Right renal cortex interstitium (tissue), 3 donors: ENCODE data around the gene RUNX2. TPM values are rescaled to one million over a fixed set of nuclear protein-coding genes. Genes with fewer than 3 reads are reported as not detected.
A peak's percentile ranks its signal among the peaks of the same experiment; 100 is the strongest.
"Not testable (repeated sequence)": the region's sequence is repeated elsewhere in the genome, so short reads cannot be mapped to it uniquely, and the experiment has no call there.

Source experiments
- DNase-seq, 3 donors: peaks; one replicate each; pipeline ENCODE4 v3.0.0-alpha.2; 2013; ENCODE audit warnings: low read depth in 3 of 3, low spot score in 2 of 3
- polyA plus RNA-seq, 3 donors: library from polyadenylated mRNA; unstranded; fragments of 120-200 nt; gene quantifications; one replicate each; pipeline ENCODE4 v1.2.1, GENCODE V29; 2013; ENCODE audit not compliant: insufficient read length in 3 of 3

The RUNX2 gene
- polyA plus RNA-seq, 3 donors, result 2.0 to 3.1 (median 2.4) TPM

GRCh38 chr6:45658958-45659357, 330.8 kb downstream of the RUNX2 start:
- DNase-seq, result no peak

DNA sequence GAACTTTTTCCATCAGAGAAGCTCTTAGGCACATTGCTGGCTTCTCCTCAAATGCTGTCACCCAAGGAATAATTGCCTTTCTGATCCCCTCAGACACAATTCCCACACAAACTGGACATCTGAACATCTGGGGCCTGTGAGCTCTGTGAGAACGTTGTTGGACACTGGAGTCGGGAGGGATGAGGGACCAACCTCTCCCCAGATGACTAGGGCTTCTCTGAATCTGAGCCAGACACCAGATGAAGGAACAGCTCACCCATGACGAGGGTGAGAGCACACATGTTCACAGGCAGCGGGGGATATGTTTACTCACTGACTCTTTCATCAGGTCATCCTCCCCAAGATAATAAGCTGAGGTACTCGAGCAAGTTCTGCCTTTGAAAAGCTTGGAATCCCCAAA, 333.5 kb downstream of the RUNX2 start:
- no peak for DNase-seq

GRCh38 chr6:45663251-45664221, 335.4 kb downstream of the RUNX2 start:
- DNase-seq, result no peak

- no peak for DNase-seq
Measured at GRCh38 chr6:45664707-45665106, 336.6 kb downstream of the RUNX2 start.

DNA sequence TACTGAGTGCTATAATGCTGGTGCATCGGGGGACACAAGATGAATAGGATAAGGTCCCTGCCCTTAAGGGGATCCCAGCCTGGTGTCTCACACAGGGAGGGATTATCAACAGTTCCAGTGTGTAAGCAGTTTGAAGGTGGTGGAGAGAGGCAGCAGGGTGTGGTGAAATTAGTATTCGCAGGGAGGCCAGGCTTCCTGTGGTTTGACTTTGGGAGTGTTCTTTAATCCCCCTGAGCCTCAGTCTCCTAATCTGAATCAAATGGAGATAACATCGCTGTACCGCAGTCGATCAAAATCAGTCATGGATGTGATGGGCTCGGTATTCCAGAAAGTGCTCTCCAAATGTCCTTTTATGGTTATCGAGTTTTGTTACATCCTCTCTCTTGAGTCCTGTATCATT, 337.7 kb downstream of the RUNX2 start:
- no peak for DNase-seq

DNA sequence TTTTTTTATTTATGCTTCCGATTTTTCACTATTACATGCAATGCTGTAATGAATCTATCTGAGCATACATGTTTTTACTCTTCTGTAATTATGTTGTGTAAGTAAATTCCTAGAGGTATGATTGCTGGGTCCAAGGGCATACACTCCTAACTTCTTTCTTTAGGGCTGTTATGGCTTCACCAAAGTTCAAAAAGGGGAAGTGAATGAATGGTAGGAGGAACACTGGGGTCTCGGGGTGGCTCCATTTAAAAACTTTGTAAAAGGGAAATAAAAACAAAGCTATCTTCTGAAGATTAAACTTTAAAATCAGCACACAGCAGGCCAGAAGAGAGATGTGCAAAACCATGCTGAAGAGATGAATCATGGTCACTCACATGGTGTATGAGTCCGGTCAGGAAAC, 338.7 kb downstream of the RUNX2 start:
- DNase-seq, result no peak

GRCh38 chr6:45667300-45667699, 339.2 kb downstream of the RUNX2 start:
- no peak for DNase-seq

DNA sequence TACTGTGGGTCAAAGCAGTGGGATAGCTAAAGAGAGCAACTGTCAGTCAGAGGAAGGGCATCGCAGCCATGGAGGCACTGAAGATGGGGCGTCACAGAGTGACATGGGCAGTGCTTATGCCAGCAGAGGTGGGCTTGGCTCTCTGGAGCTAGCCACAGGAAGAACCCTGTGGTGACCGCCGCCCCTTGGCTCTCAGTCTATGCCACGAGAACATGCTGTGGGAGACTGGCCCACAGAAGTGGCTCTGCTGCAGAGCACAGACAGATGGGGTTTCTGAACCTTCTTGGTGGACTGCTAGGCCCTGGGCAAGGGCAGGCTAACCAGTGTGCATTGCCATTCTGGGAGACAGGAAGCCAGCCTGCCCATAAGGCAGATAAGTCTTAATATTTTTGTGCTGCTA, 339.6 kb downstream of the RUNX2 start:
- no peak for DNase-seq

DNA sequence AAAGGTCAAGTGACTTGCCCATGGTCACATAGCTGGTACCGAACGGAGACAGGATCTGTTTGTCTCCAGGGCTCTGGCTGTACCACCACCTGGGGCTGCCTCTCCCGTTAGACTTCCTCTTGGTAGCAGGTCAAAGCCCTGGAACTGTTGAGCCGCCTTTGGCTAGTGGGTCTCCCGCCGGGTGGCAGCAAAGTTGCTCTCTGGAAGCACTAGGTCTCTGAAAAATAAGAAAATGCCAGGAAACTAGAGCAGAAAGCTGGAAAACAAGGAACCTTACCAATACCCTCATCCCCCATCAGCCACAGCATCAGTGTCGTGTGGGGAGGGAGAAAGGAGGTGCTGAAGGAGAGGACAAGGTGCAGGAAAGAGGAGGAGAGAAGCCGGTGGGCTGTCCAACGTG, 340.6 kb downstream of the RUNX2 start:
- DNase-seq, result no peak

DNA sequence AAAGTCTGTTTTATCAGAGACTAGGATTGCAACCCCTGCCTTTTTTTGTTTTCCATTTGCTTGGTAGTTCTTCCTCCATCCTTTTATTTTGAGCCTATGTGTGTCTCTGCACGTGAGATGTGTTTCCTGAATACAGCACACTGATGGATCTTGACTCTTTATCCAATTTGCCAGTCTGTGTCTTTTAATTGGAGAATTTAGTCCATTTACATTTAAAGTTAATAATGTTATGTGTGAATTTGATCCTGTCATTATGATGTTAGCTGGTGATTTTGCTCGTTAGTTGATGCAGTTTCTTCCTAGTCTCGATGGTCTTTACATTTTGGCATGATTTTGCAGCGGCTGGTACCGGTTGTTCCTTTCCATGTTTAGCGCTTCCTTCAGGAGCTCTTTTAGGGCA, 345.0 kb downstream of the RUNX2 start:
- not testable (repeated sequence) for DNase-seq

- not testable (repeated sequence) for DNase-seq
Measured at GRCh38 chr6:45675166-45675565, 347.0 kb downstream of the RUNX2 start.

DNA sequence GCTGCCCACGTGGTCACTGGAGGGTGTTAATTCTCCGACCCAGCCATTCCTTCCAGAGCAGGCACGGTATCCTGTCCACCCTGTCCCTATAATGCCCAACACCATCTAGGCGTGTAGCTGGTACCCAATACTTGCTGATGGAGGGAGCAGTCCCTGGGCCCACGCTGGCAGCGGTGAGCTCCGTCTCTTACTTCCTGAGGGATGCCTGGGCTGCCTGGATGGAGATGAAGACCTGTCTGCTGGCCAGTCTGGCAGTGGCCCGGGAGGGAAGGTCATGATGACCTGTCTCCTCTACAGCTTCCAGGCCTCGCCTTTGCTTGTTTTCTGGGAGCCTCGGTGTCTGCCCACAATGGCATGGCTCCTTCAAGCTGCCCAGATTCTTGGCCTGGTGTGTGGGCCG, 347.5 kb downstream of the RUNX2 start:
- no peak for DNase-seq

DNA sequence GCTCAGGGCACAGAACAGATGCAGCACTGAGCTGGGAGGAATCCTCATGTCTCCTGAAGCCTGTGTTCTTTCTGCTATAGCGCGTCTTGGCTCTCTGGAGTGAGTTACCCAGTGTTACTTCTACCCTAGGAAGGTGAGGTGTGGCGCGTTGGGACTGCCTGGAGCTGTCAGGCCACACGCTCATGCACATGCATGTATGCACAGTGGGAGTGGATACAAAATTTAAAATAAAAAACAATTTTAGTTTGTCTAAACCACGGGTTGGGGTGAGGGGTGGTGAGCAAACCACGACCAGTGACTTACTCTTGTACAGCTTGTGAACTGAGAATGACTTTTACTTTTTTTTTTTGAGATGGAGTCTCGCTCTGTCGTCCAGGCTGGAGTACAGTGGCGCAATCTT, 348.2 kb downstream of the RUNX2 start:
- DNase-seq, result no peak

GRCh38 chr6:45677381-45678284, 349.5 kb downstream of the RUNX2 start:
- DNase-seq, result peak; percentile 61 to 67 (median 66)

DNA sequence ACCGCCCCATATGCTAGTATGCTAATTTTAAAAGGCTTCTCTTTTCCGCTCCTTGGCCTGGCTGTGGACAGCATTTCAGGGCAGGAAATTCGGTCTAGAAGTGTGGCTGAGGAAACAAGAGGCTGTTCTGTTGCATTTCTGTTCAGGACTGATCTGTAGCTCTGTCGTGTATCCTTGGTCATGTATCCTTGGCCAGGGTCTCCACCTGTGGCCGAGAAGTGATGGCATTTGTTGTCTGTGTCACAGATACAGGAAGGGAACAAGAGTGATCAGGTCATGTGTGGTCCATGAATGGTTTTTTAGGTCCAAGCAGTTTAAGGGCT, 350.1 kb downstream of the RUNX2 start:
- DNase-seq, result no peak

DNA sequence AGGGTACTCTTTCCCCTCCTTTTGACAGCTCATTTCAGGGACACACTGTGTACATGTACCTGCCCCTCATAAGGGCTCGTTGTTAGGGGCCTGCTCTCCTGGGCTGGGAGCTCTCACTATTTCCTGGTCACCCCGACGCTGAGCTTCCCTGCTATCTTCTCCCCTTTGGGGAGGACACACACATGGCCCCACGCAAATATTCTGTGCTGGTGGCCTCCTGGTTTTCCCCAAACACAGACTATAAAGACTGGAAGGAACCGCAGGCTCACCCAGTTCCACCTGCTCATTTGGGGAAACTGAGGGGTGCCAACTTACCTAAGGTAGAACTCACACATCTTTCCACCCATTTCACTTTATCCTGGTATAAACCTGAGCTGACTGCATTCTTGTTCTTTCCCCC, 351.0 kb downstream of the RUNX2 start:
- DNase-seq, result no peak

DNA sequence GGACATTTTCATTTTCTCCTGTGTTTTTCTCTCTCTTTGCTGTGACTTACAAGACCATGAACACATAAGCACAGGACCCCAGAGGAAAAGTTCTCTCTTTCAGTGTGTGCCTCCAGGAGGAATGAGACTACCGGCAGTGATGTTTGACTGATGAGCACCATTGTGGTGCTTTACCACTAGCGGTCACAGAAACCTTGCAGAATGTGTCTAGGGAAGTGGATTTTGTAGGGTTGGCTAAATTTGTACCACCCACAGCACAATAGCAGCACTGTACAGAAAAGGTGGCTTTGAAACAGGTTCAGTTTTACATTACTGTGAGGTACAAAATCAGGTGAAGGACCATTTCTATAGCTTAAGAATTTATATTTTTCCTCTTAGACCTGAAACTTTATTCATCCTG, 351.5 kb downstream of the RUNX2 start:
- no peak for DNase-seq

DNA sequence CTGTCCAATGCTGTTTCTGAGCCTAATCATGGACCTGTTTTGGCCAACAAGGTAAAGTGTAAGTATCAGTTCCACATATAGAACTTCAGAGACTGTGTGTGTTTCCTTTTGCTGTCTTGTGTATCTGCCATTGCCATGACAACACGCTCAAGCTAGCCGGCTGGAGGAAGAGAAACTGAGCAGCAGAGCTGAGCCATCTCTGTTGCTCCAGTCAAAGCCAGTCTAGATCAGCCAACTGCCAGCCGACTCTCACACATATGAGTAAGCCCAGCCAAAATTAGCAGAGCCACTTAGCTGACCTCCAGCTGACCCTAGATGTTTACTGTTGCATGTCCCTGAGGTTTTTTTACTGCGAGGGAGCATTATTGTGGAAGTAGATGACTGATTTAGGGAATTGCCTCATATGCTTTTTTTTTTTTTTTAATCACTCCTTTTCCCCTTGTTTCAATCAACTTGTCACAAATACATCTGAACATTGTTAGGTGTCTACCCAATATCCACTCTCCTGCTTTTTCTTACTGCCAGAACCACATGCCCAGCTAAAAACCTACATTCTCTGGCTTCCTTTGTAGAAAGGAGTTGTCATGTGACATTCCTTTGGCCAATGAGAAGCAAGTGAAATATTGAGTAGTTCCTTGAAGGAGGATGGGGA, 353.9 kb downstream of the RUNX2 start:
- DNase-seq, result no peak

DNA sequence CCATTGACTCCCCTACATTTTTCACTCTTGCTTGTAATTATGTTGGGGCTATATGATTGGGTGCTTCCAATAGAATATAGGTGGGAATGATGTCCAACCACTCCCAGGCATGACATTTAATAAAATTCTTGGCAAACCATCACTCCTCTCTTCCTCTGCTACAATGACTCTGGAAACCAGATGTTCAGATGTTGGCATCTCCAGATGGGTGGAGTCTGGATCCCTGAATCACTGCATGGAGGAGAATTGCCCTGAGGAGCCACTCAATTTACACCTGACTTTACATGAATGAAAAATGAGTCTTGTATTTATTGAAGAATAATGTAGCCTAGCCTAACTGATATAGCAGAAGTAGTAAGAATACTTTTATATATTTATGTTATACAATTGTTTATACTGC, 356.3 kb downstream of the RUNX2 start:
- no peak for DNase-seq

DNA sequence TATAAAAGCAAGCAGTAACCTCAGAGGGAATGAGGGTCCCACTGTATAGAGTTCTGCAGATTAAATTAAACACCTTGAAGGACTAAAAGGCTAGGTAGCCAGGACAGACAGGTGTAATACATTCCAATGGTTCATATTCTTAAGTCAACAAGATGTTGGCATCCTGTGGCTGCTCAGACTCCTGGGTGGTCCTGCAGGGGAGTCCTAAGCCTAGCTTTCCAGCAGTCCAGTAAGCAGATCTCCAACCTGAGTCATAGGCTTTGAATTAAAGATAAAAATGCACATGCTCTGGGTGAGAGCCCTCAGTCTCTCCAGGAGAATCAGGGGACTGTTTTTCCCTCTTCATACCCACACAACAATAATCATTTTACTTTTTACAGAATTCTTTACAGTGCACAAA, 356.9 kb downstream of the RUNX2 start:
- no peak for DNase-seq
